Stimulated activated CD4-positive, alpha-beta T cell treated with anti-CD3 and anti-CD28 coated beads, TNF-alpha, amount 100 ng/mL, for 48 hours (primary cell): ENCODE results near the gene NRSN1.
"Not testable (repeated sequence)": the region's sequence is repeated elsewhere in the genome, so short reads cannot be mapped to it uniquely, and the experiment has no call there.

Experiments
- DNase-seq, 3 donors: peaks; one replicate each; pipeline ENCODE4 v3.0.0-alpha.2; 2020; ENCODE audit warnings: low read depth in 3 of 3

Gene NRSN1

GRCh38 chr6:24142733-24143132, 16.7 kb downstream of the NRSN1 start:
- not testable (repeated sequence) for DNase-seq

GRCh38 chr6:24145690-24146131, 19.7 kb downstream of the NRSN1 start:
- DNase-seq: no peak

DNA sequence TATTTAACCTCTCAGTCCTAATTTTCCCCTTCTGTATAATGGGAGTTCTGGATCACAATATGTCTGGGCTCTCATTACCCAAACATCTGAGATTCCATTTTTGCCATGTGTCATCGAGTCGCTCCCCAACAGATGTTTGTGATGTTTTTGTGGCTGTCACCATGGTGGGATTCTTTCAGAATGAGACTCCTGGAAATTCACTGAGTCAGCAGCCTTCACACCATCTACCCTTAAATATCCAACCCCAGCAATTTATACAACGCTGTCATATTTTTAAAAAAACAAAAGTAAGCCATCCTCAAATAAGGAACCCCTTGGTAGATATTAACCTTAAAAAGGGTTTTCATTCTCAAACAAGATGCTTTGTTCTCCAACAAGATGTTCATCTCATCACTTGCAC, 20.9 kb downstream of the NRSN1 start:
- DNase-seq: no peak

DNA sequence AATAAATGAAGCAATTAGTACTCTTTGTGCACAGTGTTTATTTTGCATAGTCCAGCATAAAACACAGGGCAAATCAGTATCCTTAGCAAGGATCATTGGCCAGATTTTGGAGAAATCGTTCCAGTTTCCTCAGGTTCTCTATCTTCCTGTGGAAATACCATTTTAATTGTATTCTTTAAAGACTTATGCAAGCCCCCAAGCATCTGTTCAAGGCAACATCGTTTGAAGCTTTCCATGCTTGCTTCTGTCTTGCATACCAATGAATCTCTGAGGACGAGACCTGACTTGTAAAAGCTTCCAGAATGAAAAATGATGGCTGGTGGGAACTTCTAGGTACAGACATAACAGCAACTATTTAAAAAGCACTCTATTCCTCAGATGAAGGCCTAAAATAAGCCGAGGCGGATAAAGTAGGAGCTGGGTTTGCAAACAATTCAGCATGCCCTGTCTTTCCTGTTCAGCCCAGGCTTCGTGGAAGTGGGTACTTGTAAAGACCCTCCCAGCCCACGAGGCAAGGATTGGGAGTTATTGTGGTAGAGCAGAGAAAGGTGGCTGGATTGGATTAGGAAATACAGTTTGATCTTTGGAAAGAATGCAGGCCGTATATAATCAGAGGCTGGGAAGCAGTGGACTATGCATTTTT, 21.6 kb downstream of the NRSN1 start:
- no peak for DNase-seq

- DNase-seq: no peak
Measured at GRCh38 chr6:24148154-24148570, 22.1 kb downstream of the NRSN1 start.

GRCh38 chr6:24148684-24149083, 22.7 kb downstream of the NRSN1 start:
- no peak for DNase-seq

DNA sequence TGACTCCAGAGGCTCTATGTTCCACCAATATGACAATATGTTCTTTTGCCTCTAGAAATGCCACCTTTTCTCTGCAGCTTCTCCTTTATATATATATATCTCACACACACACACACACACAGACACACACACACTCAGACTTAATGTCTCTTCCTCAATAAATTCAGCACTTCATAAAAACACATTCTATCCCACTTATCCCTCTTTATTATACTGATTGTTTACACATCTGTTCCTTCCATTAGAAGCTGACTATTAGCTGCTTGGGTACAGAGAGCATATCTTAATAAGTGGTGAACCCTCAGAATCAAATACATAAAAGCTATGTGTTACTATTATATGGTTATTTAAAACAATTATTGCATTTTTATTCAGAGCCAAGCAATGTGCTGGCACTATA, 23.3 kb downstream of the NRSN1 start:
- DNase-seq: no peak

DNA sequence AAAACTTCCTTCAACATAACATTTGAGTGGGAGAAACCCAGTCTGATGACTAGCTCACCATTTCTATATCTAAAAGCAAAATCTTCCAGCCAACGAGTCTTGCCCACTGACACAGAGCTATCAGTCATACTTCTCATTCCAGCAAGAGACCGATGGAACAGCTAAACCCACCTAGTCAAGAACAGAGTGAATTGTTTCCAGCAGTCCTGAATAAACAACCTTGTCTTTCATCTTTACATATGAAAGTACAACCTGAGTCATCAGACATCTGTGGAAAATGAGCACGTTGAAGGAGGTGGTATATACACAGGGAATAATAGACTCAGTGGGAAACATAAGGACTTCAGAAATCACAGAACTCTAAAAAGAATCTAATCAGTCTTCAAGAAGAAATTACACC, 23.8 kb downstream of the NRSN1 start:
- DNase-seq: no peak

GRCh38 chr6:24152014-24152413, 26.0 kb downstream of the NRSN1 start:
- no peak for DNase-seq

DNA sequence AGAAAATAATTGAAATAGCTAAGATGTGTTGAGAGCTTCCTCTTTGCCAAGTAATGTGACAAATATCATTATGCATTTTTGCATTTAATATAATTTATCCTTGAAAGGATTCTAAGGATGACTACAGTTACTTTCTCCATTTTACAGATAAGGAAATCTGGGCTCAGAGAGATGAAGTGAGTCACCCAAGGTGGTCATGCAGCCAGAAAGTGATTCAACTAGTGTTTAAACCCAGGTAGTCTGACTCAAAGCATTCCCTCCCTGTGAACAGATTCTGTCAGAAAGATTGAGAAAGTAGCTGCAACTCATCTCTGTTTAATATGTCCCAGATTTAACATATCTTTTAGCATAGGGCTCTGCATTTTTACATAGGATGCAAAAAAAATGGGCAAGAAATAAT, 28.1 kb downstream of the NRSN1 start:
- no peak for DNase-seq

DNA sequence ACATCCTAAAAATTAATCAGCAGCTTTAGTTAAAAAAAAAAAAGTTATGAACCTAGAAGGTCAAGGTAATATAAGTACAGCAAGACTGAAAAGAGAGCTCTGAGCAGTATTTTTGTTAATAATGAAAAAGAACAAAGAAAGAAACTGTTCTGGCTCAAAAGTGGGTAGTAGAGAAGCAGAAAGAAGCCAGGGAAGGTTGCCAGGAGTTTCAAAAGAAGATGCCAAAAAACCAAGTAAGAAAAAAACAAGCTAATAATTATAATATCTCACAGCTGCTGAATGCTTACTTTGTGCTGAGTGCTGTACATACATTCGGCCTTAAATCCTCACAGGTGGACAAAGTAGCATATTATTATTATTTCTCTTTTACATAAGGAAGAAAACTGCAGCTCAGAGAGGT, 31.9 kb downstream of the NRSN1 start:
- DNase-seq: no peak

DNA sequence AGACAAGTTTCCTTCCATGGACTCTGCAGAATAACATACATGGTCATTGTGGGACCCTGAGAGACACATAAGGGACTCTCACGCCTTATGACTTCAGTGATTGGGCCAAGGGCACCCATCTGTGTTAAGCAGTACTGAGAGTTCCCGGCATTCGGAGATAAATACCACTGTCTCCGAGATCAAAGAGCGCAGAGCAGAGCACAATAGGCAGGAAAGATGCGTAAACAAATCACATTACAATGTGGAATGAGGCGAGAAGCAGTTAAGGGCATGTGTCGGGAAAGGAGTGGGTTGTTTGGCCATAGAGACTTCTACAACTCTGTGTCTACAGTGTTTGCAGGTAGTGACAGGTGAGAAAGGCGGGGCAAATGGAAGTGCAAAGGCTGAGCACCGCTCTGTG, 57.6 kb downstream of the NRSN1 start:
- no peak for DNase-seq

DNA sequence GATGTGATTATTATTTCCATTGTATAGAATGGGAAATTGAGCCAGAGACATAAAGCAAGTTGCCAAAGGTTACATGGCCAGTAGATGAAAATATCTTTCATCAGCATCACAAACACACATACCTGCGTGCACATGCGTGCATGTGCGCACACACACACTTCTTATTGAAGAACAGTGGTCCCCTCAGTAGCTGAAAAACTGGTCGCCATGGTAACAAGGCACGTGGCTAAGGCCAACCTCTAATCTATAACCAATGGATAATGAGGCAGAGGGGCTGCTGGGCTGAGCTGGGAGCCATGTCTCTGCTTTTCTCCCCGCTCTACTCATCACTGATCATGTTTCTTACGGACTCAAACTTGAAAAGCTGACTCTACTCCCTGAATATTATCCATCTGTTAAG, 60.3 kb downstream of the NRSN1 start:
- no peak for DNase-seq

DNA sequence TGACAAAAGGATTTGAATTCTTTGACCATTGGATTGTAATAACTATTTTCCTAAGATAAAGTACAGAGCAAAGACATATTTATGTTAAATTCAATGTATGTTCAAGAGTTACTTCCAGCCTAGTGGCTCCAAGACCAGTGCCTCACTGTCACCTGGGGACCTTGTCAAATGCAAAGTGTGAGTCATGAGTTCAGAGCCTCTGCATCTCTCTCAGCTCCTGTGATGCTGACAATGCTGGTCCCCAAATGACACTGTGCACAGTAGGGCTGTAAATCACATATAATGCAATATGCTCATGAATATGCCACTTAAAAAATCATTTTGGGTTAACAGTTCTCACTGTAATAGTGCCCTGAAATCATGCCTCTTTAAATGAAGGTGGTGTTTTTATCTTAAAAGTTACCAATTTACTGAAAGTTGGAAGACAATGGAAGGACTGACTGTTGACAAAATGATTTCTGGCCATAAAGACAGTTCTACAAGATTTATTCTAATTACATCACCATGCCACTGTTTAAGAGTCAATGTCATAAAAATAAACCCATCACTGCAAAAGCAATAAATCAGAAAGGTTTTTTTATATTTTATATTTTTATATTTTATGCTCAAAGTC, 62.1 kb downstream of the NRSN1 start:
- DNase-seq: no peak

- no peak for DNase-seq
Measured at GRCh38 chr6:24188578-24189080, 62.6 kb downstream of the NRSN1 start.

GRCh38 chr6:24191346-24191745, 65.3 kb downstream of the NRSN1 start:
- no peak for DNase-seq

GRCh38 chr6:24193364-24193763, 67.3 kb downstream of the NRSN1 start:
- DNase-seq: no peak

DNA sequence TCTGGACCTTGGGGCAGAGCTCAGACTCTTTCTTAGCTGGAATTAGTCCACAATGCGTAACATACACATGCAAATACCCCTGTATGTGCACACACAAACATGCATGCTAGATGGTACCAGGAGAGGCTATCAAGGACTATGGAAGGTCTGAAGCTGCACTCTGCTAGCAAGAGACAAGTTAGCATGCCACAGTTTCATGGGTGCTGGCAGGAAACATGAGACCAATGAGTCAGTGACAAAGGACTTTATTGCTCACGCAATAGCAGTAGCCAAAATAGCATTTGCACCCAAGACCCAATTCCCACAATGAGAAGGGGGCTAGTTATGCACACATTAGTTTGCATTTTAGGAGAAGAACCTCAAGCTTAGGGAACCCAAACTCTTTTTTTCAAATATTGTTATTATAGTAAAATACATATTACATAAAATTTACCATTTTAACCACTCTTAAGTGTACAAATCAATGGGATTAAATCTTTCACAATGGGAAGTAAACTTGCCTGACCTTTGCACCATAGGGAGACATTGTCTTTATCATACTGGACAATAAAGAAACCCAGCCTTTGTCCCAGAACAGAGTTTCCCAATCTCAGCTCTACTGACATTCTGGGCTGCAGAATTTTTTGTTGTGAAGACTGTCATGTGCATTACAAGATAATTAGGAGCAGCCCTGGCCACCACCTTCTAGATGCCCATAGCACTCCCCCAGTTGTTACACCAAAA, 69.1 kb downstream of the NRSN1 start:
- DNase-seq: no peak

GRCh38 chr6:24195836-24196597, 70.0 kb downstream of the NRSN1 start:
- no peak for DNase-seq
